Panc1 (cell line): Measurements from ENCODE around the gene SORBS1. TPM values are rescaled to one million over a fixed set of nuclear protein-coding genes. Genes with fewer than 3 reads are reported as not detected.

Experiments used
- ATAC-seq: fragments of 200-7000 bp; cut with Tn5 transposase; 2 replicates; pipeline ENCODE4 v1.9.1; 2020; ENCODE audit warnings: mild to moderate bottlenecking, moderate library complexity
- BruUV-seq: library from RNA; stranded (reverse); fragments of 400-500 nt; replicated peaks from 2 replicates; lab custom pipeline; 2021; lab: Mats Ljungman, UMichigan
- CTCF ChIA-PET: fragments of 300-600 bp; sonication (Branson Sonifier 250); formaldehyde crosslinking; loops from one replicate; lab custom pipeline; 2022; ENCODE audit warnings: antibody characterized with exemption; lab: Charles Lee
- POLR2A ChIA-PET: fragments of 300-600 bp; sonication (Branson Sonifier 250); formaldehyde crosslinking; loops from one replicate; lab custom pipeline; 2022; ENCODE audit warnings: antibody characterized with exemption; lab: Charles Lee
- DNase-seq: peaks from one replicate; pipeline ENCODE4 v3.0.0-alpha.2; 2010; ENCODE audit warnings: low read depth, low spot score
- H3K27ac ChIP-seq: 2 replicates; pipeline ENCODE4 v1.5.1; 2011; ENCODE audit warnings: mild to moderate bottlenecking, low read length, inconsistent platforms
- H3K27me3 ChIP-seq: fragments of 200-500 bp; sonication (Bioruptor generic); 2 replicates; pipeline ENCODE4 v1.6.0; 2014; ENCODE audit warnings: low read length, inconsistent platforms; ENCODE audit not compliant: control insufficient read depth, insufficient read depth
- H3K36me3 ChIP-seq: fragments of 200-500 bp; sonication (Bioruptor generic); 2 replicates; pipeline ENCODE4 v1.5.1; 2014; ENCODE audit warnings: inconsistent platforms, mild to moderate bottlenecking, low read length, moderate library complexity; ENCODE audit not compliant: control insufficient read depth, insufficient read depth
- H3K4me1 ChIP-seq: 2 replicates; pipeline ENCODE4 v1.5.1; 2011; ENCODE audit warnings: inconsistent platforms, mild to moderate bottlenecking, low read length, moderate library complexity; ENCODE audit not compliant: control insufficient read depth, insufficient read depth
- H3K4me3 ChIP-seq, 2 experiments: 2 replicates each; pipeline ENCODE4 v1.5.1; 2011 to 2012; ENCODE audit warnings: low read depth in 2 of 2, low read length in 2 of 2, mild to moderate bottlenecking in 2 of 2, inconsistent platforms in 1 of 2, moderate library complexity in 1 of 2
- H3K9me3 ChIP-seq: fragments of 200-500 bp; sonication (Bioruptor generic); 2 replicates; pipeline ENCODE4 v1.5.1; 2014; ENCODE audit warnings: low read depth, mild to moderate bottlenecking, inconsistent platforms, low read length, moderate library complexity; ENCODE audit not compliant: control insufficient read depth, insufficient read depth
- POLR2AphosphoS5 ChIP-seq: IDR thresholded peaks from 2 replicates; pipeline ENCODE4 v1.6.1; 2012; ENCODE audit warnings: mild to moderate bottlenecking, low read depth, low read length, moderate library complexity
- SIN3A ChIP-seq: IDR thresholded peaks from 2 replicates; pipeline ENCODE4 v1.6.1; 2012; ENCODE audit warnings: low read depth, mild to moderate bottlenecking, low read length, moderate library complexity, borderline replicate concordance; ENCODE audit not compliant: insufficient read depth
- TCF7L2 ChIP-seq: IDR thresholded peaks from 2 replicates; pipeline ENCODE4 v1.6.1; 2011; ENCODE audit warnings: mild to moderate bottlenecking, low read depth, low read length, inconsistent platforms
- in situ Hi-C: cut with HindIII; loops from 2 replicates; pipeline ENCODE4 v1.10.0; 2016; ENCODE audit warnings: low sequenced_read_pairs, low pct_unique_long_range_greater_than_20kb
- intact Hi-C: fragments of 100-400 bp; cut with micrococcal nuclease; formaldehyde crosslinking; loops from one replicate; pipeline ENCODE4 v1.10.0; 2022; ENCODE audit not compliant: unreplicated experiment
- total RNA-seq: library from RNA; stranded (reverse); gene quantifications from one replicate; pipeline ENCODE4 v1.2.1, GENCODE V29; 2021; ENCODE audit not compliant: unreplicated experiment
- TF ChIP-seq, protein P1 (sequence below), 2 experiments: IDR thresholded peaks; 2 replicates each; pipeline ENCODE4 v1.6.1; 2011 to 2012; ENCODE audit warnings: low read depth in 2 of 2, control low read depth in 1 of 2, low read length in 1 of 2, mild to moderate bottlenecking in 1 of 2, moderate library complexity in 1 of 2; ENCODE audit not compliant: insufficient read depth in 1 of 2
- TF ChIP-seq, protein P2 (sequence below): fragments of 450-650 bp; IDR thresholded peaks from 2 replicates; pipeline ENCODE4 v1.5.1; 2017; ENCODE audit warnings: mild to moderate bottlenecking

The SORBS1 gene
- total RNA-seq, 1 experiment from 2014 or later: 29.4 TPM

DNA sequence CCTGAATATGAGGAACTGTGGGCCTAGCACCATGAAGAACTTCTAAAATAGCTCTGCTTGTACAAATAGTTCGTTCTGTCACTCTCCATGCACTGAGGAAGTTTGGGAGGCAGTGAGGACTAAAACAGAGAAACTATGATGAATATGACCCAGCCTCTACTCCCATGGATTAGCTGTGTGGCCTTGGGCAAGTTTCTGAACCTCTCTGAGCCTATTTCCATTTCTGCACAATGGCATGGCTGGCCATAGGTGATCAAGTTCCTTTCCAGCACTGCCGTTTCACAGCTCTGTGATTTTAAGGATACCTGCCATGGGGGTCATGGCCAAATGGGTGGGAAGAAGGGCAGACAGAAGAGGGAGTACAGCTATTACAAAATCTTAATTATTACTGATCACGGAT lies 57.6 kb downstream of the SORBS1 start:
- H3K4me3 ChIP-seq: no peak overlapping the region
- no peak for TF ChIP-seq POLR2AphosphoS5
- TF ChIP-seq, protein P1, sequence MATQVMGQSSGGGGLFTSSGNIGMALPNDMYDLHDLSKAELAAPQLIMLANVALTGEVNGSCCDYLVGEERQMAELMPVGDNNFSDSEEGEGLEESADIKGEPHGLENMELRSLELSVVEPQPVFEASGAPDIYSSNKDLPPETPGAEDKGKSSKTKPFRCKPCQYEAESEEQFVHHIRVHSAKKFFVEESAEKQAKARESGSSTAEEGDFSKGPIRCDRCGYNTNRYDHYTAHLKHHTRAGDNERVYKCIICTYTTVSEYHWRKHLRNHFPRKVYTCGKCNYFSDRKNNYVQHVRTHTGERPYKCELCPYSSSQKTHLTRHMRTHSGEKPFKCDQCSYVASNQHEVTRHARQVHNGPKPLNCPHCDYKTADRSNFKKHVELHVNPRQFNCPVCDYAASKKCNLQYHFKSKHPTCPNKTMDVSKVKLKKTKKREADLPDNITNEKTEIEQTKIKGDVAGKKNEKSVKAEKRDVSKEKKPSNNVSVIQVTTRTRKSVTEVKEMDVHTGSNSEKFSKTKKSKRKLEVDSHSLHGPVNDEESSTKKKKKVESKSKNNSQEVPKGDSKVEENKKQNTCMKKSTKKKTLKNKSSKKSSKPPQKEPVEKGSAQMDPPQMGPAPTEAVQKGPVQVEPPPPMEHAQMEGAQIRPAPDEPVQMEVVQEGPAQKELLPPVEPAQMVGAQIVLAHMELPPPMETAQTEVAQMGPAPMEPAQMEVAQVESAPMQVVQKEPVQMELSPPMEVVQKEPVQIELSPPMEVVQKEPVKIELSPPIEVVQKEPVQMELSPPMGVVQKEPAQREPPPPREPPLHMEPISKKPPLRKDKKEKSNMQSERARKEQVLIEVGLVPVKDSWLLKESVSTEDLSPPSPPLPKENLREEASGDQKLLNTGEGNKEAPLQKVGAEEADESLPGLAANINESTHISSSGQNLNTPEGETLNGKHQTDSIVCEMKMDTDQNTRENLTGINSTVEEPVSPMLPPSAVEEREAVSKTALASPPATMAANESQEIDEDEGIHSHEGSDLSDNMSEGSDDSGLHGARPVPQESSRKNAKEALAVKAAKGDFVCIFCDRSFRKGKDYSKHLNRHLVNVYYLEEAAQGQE (IDR thresholded peaks at IDR 0.05; ENCODE audit: insufficient read depth in 1 of 2, low read depth in 2 of 2, low read length in 1 of 2): no peak
- no peak for TF ChIP-seq TCF7L2
- TF ChIP-seq SIN3A: no peak
- TF ChIP-seq, protein P2, sequence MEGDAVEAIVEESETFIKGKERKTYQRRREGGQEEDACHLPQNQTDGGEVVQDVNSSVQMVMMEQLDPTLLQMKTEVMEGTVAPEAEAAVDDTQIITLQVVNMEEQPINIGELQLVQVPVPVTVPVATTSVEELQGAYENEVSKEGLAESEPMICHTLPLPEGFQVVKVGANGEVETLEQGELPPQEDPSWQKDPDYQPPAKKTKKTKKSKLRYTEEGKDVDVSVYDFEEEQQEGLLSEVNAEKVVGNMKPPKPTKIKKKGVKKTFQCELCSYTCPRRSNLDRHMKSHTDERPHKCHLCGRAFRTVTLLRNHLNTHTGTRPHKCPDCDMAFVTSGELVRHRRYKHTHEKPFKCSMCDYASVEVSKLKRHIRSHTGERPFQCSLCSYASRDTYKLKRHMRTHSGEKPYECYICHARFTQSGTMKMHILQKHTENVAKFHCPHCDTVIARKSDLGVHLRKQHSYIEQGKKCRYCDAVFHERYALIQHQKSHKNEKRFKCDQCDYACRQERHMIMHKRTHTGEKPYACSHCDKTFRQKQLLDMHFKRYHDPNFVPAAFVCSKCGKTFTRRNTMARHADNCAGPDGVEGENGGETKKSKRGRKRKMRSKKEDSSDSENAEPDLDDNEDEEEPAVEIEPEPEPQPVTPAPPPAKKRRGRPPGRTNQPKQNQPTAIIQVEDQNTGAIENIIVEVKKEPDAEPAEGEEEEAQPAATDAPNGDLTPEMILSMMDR: no peak
- DNase-seq (no peak), ATAC-seq (no peak)
- ChIA-PET POLR2A (no interaction called here), CTCF (interaction anchor here (0.6 kb wide), 1 partner anchor 57 kb away, joined by 3 read pairs; no protein-coding TSS in a partner anchor)
- no peaks in the 10 kb centered on the region for H3K27me3 ChIP-seq
- BruUV-seq: no TSS peak
- H3K9me3 ChIP-seq: no peaks in the 10 kb centered on the region
- H3K36me3 ChIP-seq: no peaks in the 10 kb centered on the region
- peaks cover 38% of the 10 kb centered on the region for H3K4me1 ChIP-seq
- intact Hi-C loops (no loop called here), in situ Hi-C loops (no loop called here)
- no peak overlapping the region for H3K27ac ChIP-seq

DNA sequence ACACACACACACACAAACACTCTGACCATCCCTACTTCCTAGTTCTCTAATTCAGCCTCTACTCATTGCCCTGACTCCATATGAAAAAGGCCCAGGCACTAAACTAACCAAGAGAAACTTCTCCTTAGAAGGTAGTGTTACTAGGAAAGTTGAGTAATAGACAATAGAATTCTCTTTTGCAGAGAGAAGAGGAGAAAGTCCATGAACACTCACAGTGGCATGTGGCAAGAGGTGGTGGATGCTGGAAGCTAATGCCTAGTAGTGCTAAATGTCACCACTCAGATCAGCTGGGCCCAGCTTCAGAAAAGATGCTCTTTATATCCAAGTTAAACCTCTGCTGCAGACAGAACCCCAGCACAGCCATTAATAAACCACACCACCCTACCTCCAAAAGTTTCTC lies 58.2 kb downstream of the SORBS1 start:
- no peak for ATAC-seq

More for the DNA sequence above, 58.2 kb downstream of the SORBS1 start:
- in situ Hi-C loops: no loop called here
- Histone ChIP-seq H3K36me3 (no peaks in the 10 kb centered on the region), H3K27me3 (no peaks in the 10 kb centered on the region), H3K27ac (peak overlapping the region; percentile 49; the same call in 1 of the 2 replicates), H3K9me3 (no peaks in the 10 kb centered on the region), H3K4me1 (peaks cover 36% of the 10 kb centered on the region), H3K4me3 (no peak overlapping the region)
- TF ChIP-seq, protein P1 (IDR thresholded peaks at IDR 0.05; ENCODE audit: insufficient read depth in 1 of 2, low read depth in 2 of 2, low read length in 1 of 2): no peak
- no peak for TF ChIP-seq TCF7L2
- TF ChIP-seq SIN3A: no peak
- TF ChIP-seq, protein P2: no peak
- TF ChIP-seq POLR2AphosphoS5: no peak
- no TSS peak for BruUV-seq
- POLR2A ChIA-PET: no interaction called here
- CTCF ChIA-PET: interaction anchor here (0.6 kb wide), 1 partner anchor 128 kb away, joined by 3 read pairs; no protein-coding TSS in a partner anchor
- DNase-seq: no peak
- intact Hi-C loops: no loop called here
